Measurements from ENCODE around the gene TRMU.
"Not testable (repeated sequence)": the region's sequence is repeated elsewhere in the genome, so short reads cannot be mapped to it uniquely, and the experiment has no call there.

TRMU gene

DNA sequence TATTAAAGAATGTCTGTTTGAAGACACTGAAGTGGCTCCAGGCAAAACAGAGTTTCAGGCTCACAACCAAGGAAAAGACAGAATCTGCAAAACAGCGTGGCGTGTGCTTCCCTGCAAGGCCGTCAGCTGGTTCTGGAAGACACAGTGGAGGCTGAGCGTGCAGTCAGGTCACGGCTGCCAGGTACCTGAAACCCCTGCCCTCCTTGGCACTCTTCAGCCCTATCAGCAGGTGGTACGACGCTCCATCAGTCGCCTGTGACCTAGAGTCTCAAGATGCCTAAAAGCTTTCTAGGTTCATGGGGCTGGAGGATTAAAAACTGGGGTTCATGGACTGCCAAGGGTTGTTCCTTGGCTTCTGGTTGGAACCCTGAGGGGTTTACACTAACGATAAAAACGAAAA is 65.9 kb downstream of the TRMU start:
- Mint-ChIP-seq H3K27me3 (no peaks in the 10 kb centered on the region), H3K27ac (no peak overlapping the region), H3K36me3 (ENCODE audit: low read depth) (no peaks in the 10 kb centered on the region), H3K4me1 (peaks cover 4% of the 10 kb centered on the region), H3K4me3 (no peak overlapping the region), H3K9me3 (no peaks in the 10 kb centered on the region)
- ATAC-seq, result no peak
- DNase-seq, result no peak

DNA sequence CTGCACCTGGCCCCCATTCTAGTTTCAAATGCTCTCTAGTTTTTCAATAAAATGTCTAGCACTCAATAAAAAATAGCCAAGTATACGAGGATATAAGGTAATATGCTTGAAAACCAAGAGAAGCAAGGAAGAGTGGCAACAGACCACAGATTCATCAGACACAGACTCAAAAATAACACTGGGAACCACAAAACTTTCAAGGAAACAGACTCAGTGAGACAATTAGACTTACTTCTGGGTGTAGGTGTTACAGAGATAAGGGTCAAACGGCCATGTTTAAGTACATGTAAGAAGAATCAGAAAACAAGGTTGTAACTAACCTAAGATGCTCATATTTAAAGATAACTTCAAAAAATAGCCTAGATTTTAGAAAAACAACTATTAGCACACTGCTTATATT is 67.0 kb downstream of the TRMU start:
- DNase-seq, result no peak
- Mint-ChIP-seq H3K27ac (no peak overlapping the region), H3K4me3 (no peak overlapping the region), H3K27me3 (no peaks in the 10 kb centered on the region), H3K9me3 (no peaks in the 10 kb centered on the region), H3K36me3 (ENCODE audit: low read depth) (no peaks in the 10 kb centered on the region), H3K4me1 (peaks cover 4% of the 10 kb centered on the region)
- ATAC-seq, result no peak

DNA sequence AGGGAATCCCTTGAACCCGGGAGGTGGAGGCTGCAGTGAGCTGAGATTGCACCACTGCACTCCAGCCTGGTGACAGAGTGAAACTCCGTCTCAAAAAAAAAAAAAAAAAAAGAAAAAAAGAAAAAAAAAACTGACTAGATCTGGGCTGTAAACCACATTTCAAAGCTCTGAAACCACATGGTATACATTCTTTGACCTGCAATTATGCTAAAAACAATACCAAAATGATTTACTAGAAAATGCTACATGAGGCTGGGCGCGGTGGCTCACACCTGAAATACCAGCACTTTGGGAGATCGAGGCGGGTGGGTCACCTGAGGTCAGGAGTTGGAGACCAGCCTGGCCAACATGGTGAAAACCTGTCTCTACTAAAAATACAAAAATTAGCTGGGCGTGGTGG is 68.4 kb downstream of the TRMU start:
- DNase-seq; H3K4me3 Mint-ChIP-seq; H3K27me3 Mint-ChIP-seq; H3K36me3 Mint-ChIP-seq (ENCODE audit: low read depth); ATAC-seq; H3K27ac Mint-ChIP-seq; H3K4me1 Mint-ChIP-seq; H3K9me3 Mint-ChIP-seq: not testable (repeated sequence)

- peaks cover 4% of the 10 kb centered on the region for H3K4me1 Mint-ChIP-seq
- ATAC-seq, result no peak
- H3K27me3 Mint-ChIP-seq, result no peaks in the 10 kb centered on the region
- H3K27ac Mint-ChIP-seq, result no peak overlapping the region
- H3K36me3 Mint-ChIP-seq (ENCODE audit: low read depth), result no peaks in the 10 kb centered on the region
- no peak for DNase-seq
- H3K9me3 Mint-ChIP-seq, result no peaks in the 10 kb centered on the region
- no peak overlapping the region for H3K4me3 Mint-ChIP-seq
Measured at GRCh38 chr22:46405901-46406300, 70.4 kb downstream of the TRMU start.

- peak; percentile 24 for ATAC-seq
- Mint-ChIP-seq H3K4me1 (peaks cover 4% of the 10 kb centered on the region), H3K9me3 (no peaks in the 10 kb centered on the region), H3K4me3 (no peak overlapping the region), H3K36me3 (ENCODE audit: low read depth) (no peaks in the 10 kb centered on the region), H3K27ac (no peak overlapping the region), H3K27me3 (no peaks in the 10 kb centered on the region)
- no peak for DNase-seq
Measured at GRCh38 chr22:46406349-46406748, 70.8 kb downstream of the TRMU start.

DNA sequence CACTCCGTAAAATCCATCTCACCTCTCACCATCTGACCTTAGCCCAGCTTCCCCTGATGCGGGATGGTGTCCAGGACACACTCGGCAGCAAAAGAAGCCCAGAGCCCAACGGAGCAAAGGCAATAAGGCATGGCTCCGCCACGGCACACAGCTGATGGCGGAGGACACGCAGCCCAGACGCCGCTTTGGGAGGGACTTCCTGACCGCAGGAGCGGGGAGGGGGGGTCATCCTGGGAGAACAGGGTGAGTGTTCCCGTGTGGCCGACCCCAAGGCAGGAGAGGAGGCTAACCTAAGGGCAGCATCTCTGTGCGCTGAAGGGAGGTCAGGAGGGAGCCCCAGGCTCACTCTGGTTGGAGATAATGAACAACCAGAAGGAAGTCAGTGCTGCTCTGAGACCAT is 71.3 kb downstream of the TRMU start:
- H3K27ac Mint-ChIP-seq, result no peak overlapping the region
- H3K27me3 Mint-ChIP-seq, result no peaks in the 10 kb centered on the region
- H3K36me3 Mint-ChIP-seq (ENCODE audit: low read depth), result no peaks in the 10 kb centered on the region
- no peaks in the 10 kb centered on the region for H3K9me3 Mint-ChIP-seq
- peaks cover 4% of the 10 kb centered on the region for H3K4me1 Mint-ChIP-seq
- DNase-seq (no peak), ATAC-seq (peak; percentile 20)
- no peak overlapping the region for H3K4me3 Mint-ChIP-seq
